ENCODE data around the gene SON.

Gene SON

GRCh38 chr21:33510826-33511225 is 32.0 kb upstream of the SON start:
- Histone ChIP-seq H3K27ac (no peak overlapping the region), H3K4me3 (ENCODE audit: low read depth, low read length) (no peak overlapping the region), H3K9me3 (ENCODE audit: control insufficient read depth, low read length) (no peaks in the 10 kb centered on the region), H3K9ac (no peak overlapping the region), H3K27me3 (ENCODE audit: control insufficient read depth, insufficient read depth, low read length) (no peaks in the 10 kb centered on the region), H3K36me3 (ENCODE audit: control insufficient read depth, insufficient read depth, low read length) (no peaks in the 10 kb centered on the region), H3K79me2 (no peaks in the 10 kb centered on the region), H3K4me2 (ENCODE audit: low read length) (no peak overlapping the region), H2AFZ (no peak overlapping the region), H3K4me1 (no peaks in the 10 kb centered on the region)
- no peak for TF ChIP-seq CTCF (IDR thresholded peaks at IDR 0.05)

GRCh38 chr21:33511639-33512038 is 31.2 kb upstream of the SON start:
- H3K4me2 ChIP-seq (ENCODE audit: low read length), result no peak overlapping the region
- H3K27me3 ChIP-seq (ENCODE audit: control insufficient read depth, insufficient read depth, low read length), result no peaks in the 10 kb centered on the region
- H3K9me3 ChIP-seq (ENCODE audit: control insufficient read depth, low read length), result no peaks in the 10 kb centered on the region
- H3K27ac ChIP-seq, result no peak overlapping the region
- H3K9ac ChIP-seq, result no peak overlapping the region
- H2AFZ ChIP-seq, result no peak overlapping the region
- no peaks in the 10 kb centered on the region for H3K79me2 ChIP-seq
- no peaks in the 10 kb centered on the region for H3K36me3 ChIP-seq (ENCODE audit: control insufficient read depth, insufficient read depth, low read length)
- no peak for TF ChIP-seq CTCF (IDR thresholded peaks at IDR 0.05)
- no peaks in the 10 kb centered on the region for H3K4me1 ChIP-seq
- H3K4me3 ChIP-seq (ENCODE audit: low read depth, low read length), result no peak overlapping the region

- H3K4me1 ChIP-seq, result no peaks in the 10 kb centered on the region
- H3K79me2 ChIP-seq, result no peaks in the 10 kb centered on the region
- H2AFZ ChIP-seq, result no peak overlapping the region
- no peak overlapping the region for H3K4me2 ChIP-seq (ENCODE audit: low read length)
- H3K9me3 ChIP-seq (ENCODE audit: control insufficient read depth, low read length), result no peaks in the 10 kb centered on the region
- H3K27ac ChIP-seq, result no peak overlapping the region
- H3K36me3 ChIP-seq (ENCODE audit: control insufficient read depth, insufficient read depth, low read length), result no peaks in the 10 kb centered on the region
- H3K4me3 ChIP-seq (ENCODE audit: low read depth, low read length), result no peak overlapping the region
- H3K9ac ChIP-seq, result no peak overlapping the region
- H3K27me3 ChIP-seq (ENCODE audit: control insufficient read depth, insufficient read depth, low read length), result no peaks in the 10 kb centered on the region
- no peak for TF ChIP-seq CTCF (IDR thresholded peaks at IDR 0.05)
Measured at GRCh38 chr21:33512481-33512880, 30.4 kb upstream of the SON start.

- H3K9ac ChIP-seq, result no peak overlapping the region
- H3K36me3 ChIP-seq (ENCODE audit: control insufficient read depth, insufficient read depth, low read length), result no peaks in the 10 kb centered on the region
- no peaks in the 10 kb centered on the region for H3K27me3 ChIP-seq (ENCODE audit: control insufficient read depth, insufficient read depth, low read length)
- no peaks in the 10 kb centered on the region for H3K4me1 ChIP-seq
- no peaks in the 10 kb centered on the region for H3K79me2 ChIP-seq
- H3K4me2 ChIP-seq (ENCODE audit: low read length), result no peak overlapping the region
- no peak overlapping the region for H2AFZ ChIP-seq
- H3K27ac ChIP-seq, result no peak overlapping the region
- no peak for TF ChIP-seq CTCF (IDR thresholded peaks at IDR 0.05)
- no peak overlapping the region for H3K4me3 ChIP-seq (ENCODE audit: low read depth, low read length)
- H3K9me3 ChIP-seq (ENCODE audit: control insufficient read depth, low read length), result no peaks in the 10 kb centered on the region
Measured at GRCh38 chr21:33514229-33514628, 28.6 kb upstream of the SON start.

- TF ChIP-seq CTCF (IDR thresholded peaks at IDR 0.05), result no peak
- Histone ChIP-seq H3K79me2 (no peaks in the 10 kb centered on the region), H3K4me3 (ENCODE audit: low read depth, low read length) (no peak overlapping the region), H3K4me1 (no peaks in the 10 kb centered on the region), H3K36me3 (ENCODE audit: control insufficient read depth, insufficient read depth, low read length) (no peaks in the 10 kb centered on the region), H3K4me2 (ENCODE audit: low read length) (no peak overlapping the region), H3K9me3 (ENCODE audit: control insufficient read depth, low read length) (no peaks in the 10 kb centered on the region), H3K27me3 (ENCODE audit: control insufficient read depth, insufficient read depth, low read length) (no peaks in the 10 kb centered on the region), H3K27ac (no peak overlapping the region), H2AFZ (no peak overlapping the region), H3K9ac (no peak overlapping the region)
Measured at GRCh38 chr21:33518899-33519298, 23.9 kb upstream of the SON start.

All from parathyroid adenoma (tissue), 2 donors.